HEK293T (cell line): ENCODE data around the gene ECM2.

Experiments
- ARNT ChIP-seq: fragments of 450-650 bp; IDR thresholded peaks from 2 replicates; pipeline ENCODE4 v1.6.1; 2017; ENCODE audit warnings: mild to moderate bottlenecking
- BHLHE40 ChIP-seq: fragments of 450-650 bp; IDR thresholded peaks from 2 replicates; pipeline ENCODE4 v1.6.1; 2016; ENCODE audit warnings: mild to moderate bottlenecking, moderate library complexity, borderline replicate concordance
- ELF4 ChIP-seq: fragments of 450-650 bp; IDR thresholded peaks from 2 replicates; pipeline ENCODE4 v1.6.1; 2017; ENCODE audit warnings: antibody characterized with exemption
- FOXA1 ChIP-seq: fragments of 450-650 bp; IDR thresholded peaks from 2 replicates; pipeline ENCODE4 v1.6.1; 2016; ENCODE audit warnings: mild to moderate bottlenecking
- FOXM1 ChIP-seq: fragments of 450-650 bp; IDR thresholded peaks from 2 replicates; pipeline ENCODE4 v1.6.1; 2017; ENCODE audit warnings: mild to moderate bottlenecking, borderline replicate concordance
- HDGF ChIP-seq: fragments of 450-650 bp; IDR thresholded peaks from 2 replicates; pipeline ENCODE4 v1.6.1; 2017; ENCODE audit warnings: antibody characterized with exemption, borderline replicate concordance
- L3MBTL2 ChIP-seq: fragments of 450-650 bp; conservative IDR thresholded peaks from 2 replicates; pipeline ENCODE4 v1.6.1; 2016; ENCODE audit warnings: mild to moderate bottlenecking
- NFRKB ChIP-seq: fragments of 450-650 bp; IDR thresholded peaks from 2 replicates; pipeline ENCODE4 v1.6.1; 2016; ENCODE audit warnings: mild to moderate bottlenecking, moderate library complexity
- PKNOX1 ChIP-seq: fragments of 450-650 bp; IDR thresholded peaks from 2 replicates; pipeline ENCODE4 v1.6.1; 2016
- SP1 ChIP-seq: fragments of 450-650 bp; IDR thresholded peaks from 2 replicates; pipeline ENCODE4 v1.6.1; 2017
- SUZ12 ChIP-seq: fragments of 450-650 bp; IDR thresholded peaks from 2 replicates; pipeline ENCODE4 v1.6.1; 2016; ENCODE audit warnings: mild to moderate bottlenecking
- TARDBP ChIP-seq: fragments of 450-650 bp; IDR thresholded peaks from 2 replicates; pipeline ENCODE4 v1.6.1; 2016

- TF ChIP-seq HDGF, result no peak
- no peak for TF ChIP-seq SP1
- TF ChIP-seq ELF4, result no peak
- no peak for TF ChIP-seq SUZ12
- no peak for TF ChIP-seq TARDBP
- TF ChIP-seq BHLHE40, result no peak
- no peak for TF ChIP-seq PKNOX1
- TF ChIP-seq FOXM1, result no peak
- TF ChIP-seq FOXA1, result no peak
- no peak for TF ChIP-seq ARNT
- TF ChIP-seq NFRKB, result no peak
- TF ChIP-seq L3MBTL2, result no peak
Measured at GRCh38 chr9:92527291-92527828, 8.4 kb downstream of the ECM2 start.
